GM12878 (cell line): Measurements from ENCODE around the gene CEACAM21. TPM values are rescaled to one million over a fixed set of nuclear protein-coding genes. Genes with fewer than 3 reads are reported as not detected.

ENCODE experiments used
- BCLAF1 ChIP-seq: fragments of 450-650 bp; IDR thresholded peaks from 2 replicates; pipeline ENCODE4 v1.6.1; 2017; ENCODE audit warnings: antibody characterized with exemption, mild to moderate bottlenecking, moderate library complexity
- CHD1 ChIP-seq: IDR thresholded peaks from 2 replicates; pipeline ENCODE4 v1.6.1; 2012; ENCODE audit warnings: low read depth, low read length, improper control_type of control experiment
- GATAD2B ChIP-seq: fragments of 450-650 bp; conservative IDR thresholded peaks from 2 replicates; pipeline ENCODE4 v1.6.1; 2017; ENCODE audit warnings: low read depth, mild to moderate bottlenecking, moderate library complexity
- IRF5 ChIP-seq: fragments of 450-650 bp; IDR thresholded peaks from 2 replicates; pipeline ENCODE4 v1.6.1; 2017; ENCODE audit warnings: borderline replicate concordance
- NR2C2 ChIP-seq: IDR thresholded peaks from 2 replicates; pipeline ENCODE4 v1.6.1; 2011; ENCODE audit warnings: borderline replicate concordance, low read depth; ENCODE audit not compliant: control insufficient read depth, insufficient read length
- PRDM15 ChIP-seq: fragments of 450-650 bp; formaldehyde crosslinking; IDR thresholded peaks from 2 replicates; pipeline ENCODE4 v1.4.0; 2020; ENCODE audit warnings: mild to moderate bottlenecking, moderate library complexity
- SMAD1 ChIP-seq: fragments of 450-650 bp; IDR thresholded peaks from 2 replicates; pipeline ENCODE4 v1.6.1; 2018; ENCODE audit warnings: mild to moderate bottlenecking, low read depth; ENCODE audit not compliant: partially characterized antibody
- SMC3 ChIP-seq: IDR thresholded peaks from 2 replicates; pipeline ENCODE4 v1.6.1; 2011; ENCODE audit warnings: low read length, improper control_type of control experiment, borderline replicate concordance
- SREBF1 ChIP-seq: IDR thresholded peaks from 2 replicates; pipeline ENCODE4 v1.6.1; 2012; ENCODE audit warnings: mild to moderate bottlenecking, low read length
- SREBF2 ChIP-seq: IDR thresholded peaks from 2 replicates; pipeline ENCODE4 v1.6.1; 2012; ENCODE audit warnings: mild to moderate bottlenecking, low read length
- YY1 ChIP-seq: IDR thresholded peaks from 2 replicates; pipeline ENCODE4 v1.6.1; 2011; ENCODE audit warnings: low read depth, mild to moderate bottlenecking, low read length
- ZNF24 ChIP-seq: fragments of 450-650 bp; IDR thresholded peaks from 2 replicates; pipeline ENCODE4 v1.6.1; 2017; ENCODE audit warnings: antibody characterized with exemption, mild to moderate bottlenecking
- polyA plus RNA-seq, 11 experiments: library from polyadenylated mRNA; depleted of rRNA in 4 of 11; unstranded in 6 of 11; stranded (reverse) in 5 of 11; fragments of >200 nt; fragmentation: Nextera tagmentation in 4 of 11; fragmentation: Illumina TruSeq in 1 of 11; extraction: Ambion mirVana in 4 of 11; extraction: Trizol in 1 of 11; gene quantifications; 1 replicate in 1 of 11; 2 replicates in 10 of 11; pipeline versions ENCODE4 v1.2.1 to v1.2.3, GENCODE V29; 2011 to 2016; ENCODE audit warnings: inconsistent platforms in 2 of 11, missing spikeins in 2 of 11, low read depth in 1 of 11
- total RNA-seq, 4 experiments: library from RNA; depleted of rRNA in 3 of 4; stranded (reverse); fragments of >200 nt in 3 of 4; fragmentation: Illumina TruSeq in 1 of 4; extraction: Trizol in 1 of 4; gene quantifications; 2 replicates each; pipeline versions ENCODE4 v1.2.1 to v1.2.3, GENCODE V29; 2013 to 2021
- TF ChIP-seq, protein P1 (sequence below): IDR thresholded peaks from 2 replicates; pipeline ENCODE4 v1.6.1; 2011; ENCODE audit warnings: mild to moderate bottlenecking, low read depth, low read length, moderate library complexity; ENCODE audit not compliant: insufficient replicate concordance
- TF ChIP-seq, protein P2 (sequence below): fragments of 450-650 bp; IDR thresholded peaks from 2 replicates; pipeline ENCODE4 v1.6.1; 2016; ENCODE audit warnings: mild to moderate bottlenecking
- TF ChIP-seq, protein P3 (sequence below): fragments of 450-650 bp; IDR thresholded peaks from 2 replicates; pipeline ENCODE4 v1.6.1; 2018; ENCODE audit warnings: mild to moderate bottlenecking, low read depth, moderate library complexity; ENCODE audit not compliant: partially characterized antibody

CEACAM21 gene
- total and polyA plus RNA-seq, 10 of the 15 experiments (the other 5 are each of a cell fraction or from before 2014, with no cell fraction given), result 0.87 to 13.6 (median 8.1) TPM

GRCh38 chr19:41531438-41532311 lies 44.3 kb upstream of the CEACAM21 start (continued):
- TF ChIP-seq CHD1 (no peak), GATAD2B (no peak), PRDM15 (CRISPR knock-in tag) (no peak), SREBF2 (no peak), BCLAF1 (no peak), SREBF1 (no peak), IRF5 (no peak), SMAD1 (no peak), ZNF24 (no peak), SMC3 (no peak), YY1 (no peak), NR2C2 (no peak)
- TF ChIP-seq, protein P1, sequence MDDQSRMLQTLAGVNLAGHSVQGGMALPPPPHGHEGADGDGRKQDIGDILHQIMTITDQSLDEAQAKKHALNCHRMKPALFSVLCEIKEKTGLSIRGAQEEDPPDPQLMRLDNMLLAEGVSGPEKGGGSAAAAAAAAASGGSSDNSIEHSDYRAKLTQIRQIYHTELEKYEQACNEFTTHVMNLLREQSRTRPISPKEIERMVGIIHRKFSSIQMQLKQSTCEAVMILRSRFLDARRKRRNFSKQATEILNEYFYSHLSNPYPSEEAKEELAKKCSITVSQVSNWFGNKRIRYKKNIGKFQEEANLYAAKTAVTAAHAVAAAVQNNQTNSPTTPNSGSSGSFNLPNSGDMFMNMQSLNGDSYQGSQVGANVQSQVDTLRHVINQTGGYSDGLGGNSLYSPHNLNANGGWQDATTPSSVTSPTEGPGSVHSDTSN, result no peak
- TF ChIP-seq, protein P2, sequence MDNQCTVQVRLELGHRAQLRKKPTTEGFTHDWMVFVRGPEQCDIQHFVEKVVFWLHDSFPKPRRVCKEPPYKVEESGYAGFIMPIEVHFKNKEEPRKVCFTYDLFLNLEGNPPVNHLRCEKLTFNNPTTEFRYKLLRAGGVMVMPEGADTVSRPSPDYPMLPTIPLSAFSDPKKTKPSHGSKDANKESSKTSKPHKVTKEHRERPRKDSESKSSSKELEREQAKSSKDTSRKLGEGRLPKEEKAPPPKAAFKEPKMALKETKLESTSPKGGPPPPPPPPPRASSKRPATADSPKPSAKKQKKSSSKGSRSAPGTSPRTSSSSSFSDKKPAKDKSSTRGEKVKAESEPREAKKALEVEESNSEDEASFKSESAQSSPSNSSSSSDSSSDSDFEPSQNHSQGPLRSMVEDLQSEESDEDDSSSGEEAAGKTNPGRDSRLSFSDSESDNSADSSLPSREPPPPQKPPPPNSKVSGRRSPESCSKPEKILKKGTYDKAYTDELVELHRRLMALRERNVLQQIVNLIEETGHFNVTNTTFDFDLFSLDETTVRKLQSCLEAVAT, result no peak
- TF ChIP-seq, protein P3, sequence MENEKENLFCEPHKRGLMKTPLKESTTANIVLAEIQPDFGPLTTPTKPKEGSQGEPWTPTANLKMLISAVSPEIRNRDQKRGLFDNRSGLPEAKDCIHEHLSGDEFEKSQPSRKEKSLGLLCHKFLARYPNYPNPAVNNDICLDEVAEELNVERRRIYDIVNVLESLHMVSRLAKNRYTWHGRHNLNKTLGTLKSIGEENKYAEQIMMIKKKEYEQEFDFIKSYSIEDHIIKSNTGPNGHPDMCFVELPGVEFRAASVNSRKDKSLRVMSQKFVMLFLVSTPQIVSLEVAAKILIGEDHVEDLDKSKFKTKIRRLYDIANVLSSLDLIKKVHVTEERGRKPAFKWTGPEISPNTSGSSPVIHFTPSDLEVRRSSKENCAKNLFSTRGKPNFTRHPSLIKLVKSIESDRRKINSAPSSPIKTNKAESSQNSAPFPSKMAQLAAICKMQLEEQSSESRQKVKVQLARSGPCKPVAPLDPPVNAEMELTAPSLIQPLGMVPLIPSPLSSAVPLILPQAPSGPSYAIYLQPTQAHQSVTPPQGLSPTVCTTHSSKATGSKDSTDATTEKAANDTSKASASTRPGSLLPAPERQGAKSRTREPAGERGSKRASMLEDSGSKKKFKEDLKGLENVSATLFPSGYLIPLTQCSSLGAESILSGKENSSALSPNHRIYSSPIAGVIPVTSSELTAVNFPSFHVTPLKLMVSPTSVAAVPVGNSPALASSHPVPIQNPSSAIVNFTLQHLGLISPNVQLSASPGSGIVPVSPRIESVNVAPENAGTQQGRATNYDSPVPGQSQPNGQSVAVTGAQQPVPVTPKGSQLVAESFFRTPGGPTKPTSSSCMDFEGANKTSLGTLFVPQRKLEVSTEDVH, result no peak
